Measurements from ENCODE around the gene ADCY7. TPM values are rescaled to one million over a fixed set of nuclear protein-coding genes. Genes with fewer than 3 reads are reported as not detected.

ADCY7 gene
- total and polyA plus RNA-seq, 9 of the 15 experiments (the other 6 are each of a cell fraction or from before 2014, with no cell fraction given), result 2.3 to 108 (median 28.6) TPM

- TF ChIP-seq ZBTB49 (CRISPR knock-in tag; IDR thresholded peaks at IDR 0.05; ENCODE audit: borderline replicate concordance) (no peak), SFPQ (IDR thresholded peaks at IDR 0.05; ENCODE audit: low read depth, low read length) (no peak)
Measured at GRCh38 chr16:50302472-50303005, 36.2 kb downstream of the ADCY7 start (continued).

GRCh38 chr16:50303041-50303604 is 36.8 kb downstream of the ADCY7 start:
- ATAC-seq (no peak), DNase-seq (ENCODE audit: extremely low read depth in 1 of 4, low spot score in 3 of 4) (no peak), FAIRE-seq (no peak)
- intact Hi-C loops (cut with micrococcal nuclease) (no loop called here), in situ Hi-C loops (cut with MboI) (no loop called here)
- H3K9ac ChIP-seq (ENCODE audit: insufficient read depth in 1 of 2, low read depth in 2 of 2, low read length in 2 of 2), result no peak overlapping the region
- H3K4me1 ChIP-seq (replicated peaks in 1 of 2; ENCODE audit: control insufficient read depth in 2 of 2, insufficient read depth in 2 of 2, low read length in 2 of 2), result peaks cover 0 to 41% of the 10 kb centered on the region in 2 experiments; a peak in 2 of 5 replicates
- CTCF ChIA-PET (ENCODE audit: low intra/inter-chr PET ratio), result no interaction called here
- peaks cover 2% of the 10 kb centered on the region for H3K9me1 ChIP-seq (ENCODE audit: control insufficient read depth, insufficient read depth, low read length)
- no peaks in the 10 kb centered on the region for H3K9me3 ChIP-seq (replicated peaks; ENCODE audit: control insufficient read depth, insufficient read depth, low read depth, low read length)
- H3K27me3 ChIP-seq (ENCODE audit: control insufficient read depth in 2 of 2, insufficient read depth in 2 of 2, low read length in 2 of 2), result no peaks in the 10 kb centered on the region
- peaks cover 6% of the 10 kb centered on the region; the same call in 1 of the 2 replicates for H4K20me1 ChIP-seq (replicated peaks; ENCODE audit: control insufficient read depth, insufficient read depth, low read length)
- H3K36me3 ChIP-seq (ENCODE audit: control insufficient read depth, insufficient read depth, low read length), result peaks cover 91% of the 10 kb centered on the region; the same call in 2 of the 3 replicates
- H3K79me2 ChIP-seq (ENCODE audit: control insufficient read depth, insufficient read depth, low read length), result no peaks in the 10 kb centered on the region
- no peak overlapping the region for H2AFZ ChIP-seq (ENCODE audit: low read depth, low read length)
- no TSS peak for BruUV-seq (replicated peaks)
- no peak overlapping the region for H3K4me2 ChIP-seq (ENCODE audit: insufficient read depth, low read length)
- no peak overlapping the region for H3K27ac ChIP-seq (ENCODE audit: extremely low read depth, low read depth, low read length)
- POLR2A ChIA-PET, result interaction anchor here (0.8 kb wide), 1 partner anchor 11 kb away, joined by 3 read pairs; no protein-coding TSS in a partner anchor
- H3K4me3 ChIP-seq, result no peak overlapping the region
- 76% methylated on average over 10 of the region's 11 CpGs for WGBS (ENCODE audit: insufficient coverage, low coverage, missing lambda C conversion rate)
- TF ChIP-seq EP300 (IDR thresholded peaks at IDR 0.05; ENCODE audit: low read length) (no peak), MLX (CRISPR knock-in tag; conservative IDR thresholded peaks at IDR 0.05) (no peak), CHD1 (IDR thresholded peaks at IDR 0.05; ENCODE audit: low read length) (no peak), ZNF263 (CRISPR knock-in tag; IDR thresholded peaks at IDR 0.05; ENCODE audit: borderline replicate concordance) (no peak), RBBP5 (IDR thresholded peaks at IDR 0.05; ENCODE audit: borderline replicate concordance, insufficient read depth, low read length, poor library complexity, severe bottlenecking) (no peak), TARDBP (IDR thresholded peaks at IDR 0.05) (no peak), MTA2 (IDR thresholded peaks at IDR 0.05; ENCODE audit: low read depth) (no peak), ZNF76 (CRISPR knock-in tag; IDR thresholded peaks at IDR 0.05; ENCODE audit: borderline replicate concordance) (no peak)
